HG03135 (cell line): ENCODE results near the gene GAA.

Experiments
- ATAC-seq: cut with Tn5 transposase; IDR thresholded peaks from one replicate; pipeline ENCODE4 v1.9.1; 2021; ENCODE audit warnings: mild to moderate bottlenecking, moderate library complexity; ENCODE audit not compliant: unreplicated experiment

GAA gene

DNA sequence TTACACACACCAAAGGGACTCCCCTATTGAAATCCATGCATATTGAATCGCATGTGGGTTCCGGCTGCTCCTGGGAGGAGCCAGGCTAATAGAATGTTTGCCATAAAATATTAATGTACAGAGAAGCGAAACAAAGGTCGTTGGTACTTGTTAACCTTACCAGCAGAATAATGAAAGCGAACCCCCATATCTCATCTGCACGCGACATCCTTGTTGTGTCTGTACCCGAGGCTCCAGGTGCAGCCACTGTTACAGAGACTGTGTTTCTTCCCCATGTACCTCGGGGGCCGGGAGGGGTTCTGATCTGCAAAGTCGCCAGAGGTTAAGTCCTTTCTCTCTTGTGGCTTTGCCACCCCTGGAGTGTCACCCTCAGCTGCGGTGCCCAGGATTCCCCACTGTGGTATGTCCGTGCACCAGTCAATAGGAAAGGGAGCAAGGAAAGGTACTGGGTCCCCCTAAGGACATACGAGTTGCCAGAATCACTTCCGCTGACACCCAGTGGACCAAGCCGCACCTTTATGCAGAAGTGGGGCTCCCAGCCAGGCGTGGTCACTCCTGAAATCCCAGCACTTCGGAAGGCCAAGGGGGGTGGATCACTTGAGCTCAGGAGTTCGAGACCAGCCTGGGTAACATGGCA is 2.2 kb downstream of the GAA start:
- no peak for ATAC-seq

DNA sequence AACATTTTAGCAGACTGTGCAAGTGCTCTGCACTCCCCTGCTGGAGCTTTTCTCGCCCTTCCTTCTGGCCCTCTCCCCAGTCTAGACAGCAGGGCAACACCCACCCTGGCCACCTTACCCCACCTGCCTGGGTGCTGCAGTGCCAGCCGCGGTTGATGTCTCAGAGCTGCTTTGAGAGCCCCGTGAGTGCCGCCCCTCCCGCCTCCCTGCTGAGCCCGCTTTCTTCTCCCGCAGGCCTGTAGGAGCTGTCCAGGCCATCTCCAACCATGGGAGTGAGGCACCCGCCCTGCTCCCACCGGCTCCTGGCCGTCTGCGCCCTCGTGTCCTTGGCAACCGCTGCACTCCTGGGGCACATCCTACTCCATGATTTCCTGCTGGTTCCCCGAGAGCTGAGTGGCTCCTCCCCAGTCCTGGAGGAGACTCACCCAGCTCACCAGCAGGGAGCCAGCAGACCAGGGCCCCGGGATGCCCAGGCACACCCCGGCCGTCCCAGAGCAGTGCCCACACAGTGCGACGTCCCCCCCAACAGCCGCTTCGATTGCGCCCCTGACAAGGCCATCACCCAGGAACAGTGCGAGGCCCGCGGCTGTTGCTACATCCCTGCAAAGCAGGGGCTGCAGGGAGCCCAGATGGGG is 3.1 kb downstream of the GAA start:
- no peak for ATAC-seq

DNA sequence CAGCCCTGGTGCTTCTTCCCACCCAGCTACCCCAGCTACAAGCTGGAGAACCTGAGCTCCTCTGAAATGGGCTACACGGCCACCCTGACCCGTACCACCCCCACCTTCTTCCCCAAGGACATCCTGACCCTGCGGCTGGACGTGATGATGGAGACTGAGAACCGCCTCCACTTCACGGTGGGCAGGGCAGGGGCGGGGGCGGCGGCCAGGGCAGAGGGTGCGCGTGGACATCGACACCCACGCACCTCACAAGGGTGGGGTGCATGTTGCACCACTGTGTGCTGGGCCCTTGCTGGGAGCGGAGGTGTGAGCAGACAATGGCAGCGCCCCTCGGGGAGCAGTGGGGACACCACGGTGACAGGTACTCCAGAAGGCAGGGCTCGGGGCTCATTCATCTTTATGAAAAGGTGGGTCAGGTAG is 3.6 kb downstream of the GAA start:
- no peak for ATAC-seq

DNA sequence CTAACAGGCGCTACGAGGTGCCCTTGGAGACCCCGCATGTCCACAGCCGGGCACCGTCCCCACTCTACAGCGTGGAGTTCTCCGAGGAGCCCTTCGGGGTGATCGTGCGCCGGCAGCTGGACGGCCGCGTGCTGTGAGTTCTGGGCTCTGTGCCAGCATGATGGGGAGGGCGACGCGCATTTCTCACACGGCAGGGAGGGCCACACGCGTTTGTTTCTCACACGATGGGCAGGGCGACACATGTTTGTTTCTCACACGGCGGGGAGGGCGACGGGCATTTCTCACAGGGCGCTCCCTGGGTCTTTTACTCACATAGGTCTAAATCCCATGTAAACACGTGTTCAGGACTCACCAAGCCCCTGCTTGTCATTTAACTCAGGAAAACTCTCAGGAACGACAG is 4.4 kb downstream of the GAA start:
- ATAC-seq = no peak

DNA sequence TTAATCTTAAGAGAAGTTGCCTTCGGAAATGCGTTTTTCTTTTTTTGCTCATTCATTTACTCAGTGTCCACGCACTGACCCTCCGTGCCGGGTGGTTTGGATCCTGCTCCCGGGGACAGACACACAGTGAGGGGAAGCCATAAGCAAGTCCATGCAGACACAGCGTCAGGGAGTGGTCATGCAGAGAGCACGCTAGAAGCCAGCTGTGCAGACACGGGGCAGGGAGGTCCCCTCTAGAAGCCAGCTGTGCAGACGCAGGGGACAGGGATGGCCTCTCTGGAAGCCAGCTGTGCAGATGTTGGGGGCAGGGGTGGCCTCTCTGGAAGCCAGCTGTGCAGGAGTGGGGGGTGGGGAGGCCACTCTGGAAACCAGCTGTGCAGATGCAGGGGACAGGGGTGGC is 4.8 kb downstream of the GAA start:
- ATAC-seq = no peak

DNA sequence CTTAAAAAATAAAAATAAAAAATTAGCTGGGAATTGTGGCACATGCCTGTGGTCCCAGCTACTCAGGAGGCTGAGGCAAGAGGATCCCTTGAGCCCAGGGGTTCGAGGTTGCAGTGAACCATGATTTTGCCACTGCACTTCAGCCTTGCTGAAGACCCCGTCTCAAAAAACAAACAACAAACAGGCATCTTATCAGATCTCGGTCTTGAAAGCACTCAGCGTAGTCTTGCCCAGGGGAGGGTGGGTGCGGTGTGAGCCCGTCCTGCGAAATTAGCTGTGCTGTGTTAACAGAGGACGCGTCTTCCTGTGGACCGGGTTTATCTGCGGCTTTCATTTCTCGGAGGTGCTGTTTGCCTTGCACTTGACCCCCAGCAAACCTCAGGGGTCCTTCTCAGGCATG is 5.4 kb downstream of the GAA start:
- no peak for ATAC-seq

DNA sequence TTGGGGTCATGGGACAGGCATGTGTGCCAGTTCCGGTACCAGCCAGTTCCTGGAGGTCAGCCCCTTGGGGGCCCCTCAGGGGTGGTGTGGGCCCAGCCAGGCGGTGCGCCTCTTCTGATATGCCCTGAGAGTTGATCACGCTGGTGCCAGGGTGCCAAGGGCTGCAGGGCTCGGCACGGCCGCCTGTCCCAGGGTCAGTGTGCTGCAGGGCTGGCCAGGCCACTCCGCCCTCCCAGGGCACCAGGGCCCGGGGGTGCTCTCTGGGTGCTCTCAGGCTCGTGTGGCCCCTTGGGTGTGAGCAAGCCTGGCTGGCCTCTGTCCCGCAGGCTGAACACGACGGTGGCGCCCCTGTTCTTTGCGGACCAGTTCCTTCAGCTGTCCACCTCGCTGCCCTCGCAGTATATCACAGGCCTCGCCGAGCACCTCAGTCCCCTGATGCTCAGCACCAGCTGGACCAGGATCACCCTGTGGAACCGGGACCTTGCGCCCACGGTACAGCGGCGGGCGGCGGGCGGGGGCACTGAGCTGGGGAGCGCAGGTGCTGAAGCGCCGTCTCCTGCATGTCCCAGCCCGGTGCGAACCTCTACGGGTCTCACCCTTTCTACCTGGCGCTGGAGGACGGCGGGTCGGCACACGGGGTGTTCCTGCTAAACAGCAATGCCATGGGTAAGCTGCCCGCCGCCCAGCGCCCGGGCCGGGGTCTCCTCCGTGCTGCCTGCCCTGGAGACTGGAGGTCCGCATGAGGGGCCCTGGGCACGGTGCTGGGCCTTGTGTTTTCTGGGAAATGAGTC is 6.0 kb downstream of the GAA start:
- no peak for ATAC-seq

DNA sequence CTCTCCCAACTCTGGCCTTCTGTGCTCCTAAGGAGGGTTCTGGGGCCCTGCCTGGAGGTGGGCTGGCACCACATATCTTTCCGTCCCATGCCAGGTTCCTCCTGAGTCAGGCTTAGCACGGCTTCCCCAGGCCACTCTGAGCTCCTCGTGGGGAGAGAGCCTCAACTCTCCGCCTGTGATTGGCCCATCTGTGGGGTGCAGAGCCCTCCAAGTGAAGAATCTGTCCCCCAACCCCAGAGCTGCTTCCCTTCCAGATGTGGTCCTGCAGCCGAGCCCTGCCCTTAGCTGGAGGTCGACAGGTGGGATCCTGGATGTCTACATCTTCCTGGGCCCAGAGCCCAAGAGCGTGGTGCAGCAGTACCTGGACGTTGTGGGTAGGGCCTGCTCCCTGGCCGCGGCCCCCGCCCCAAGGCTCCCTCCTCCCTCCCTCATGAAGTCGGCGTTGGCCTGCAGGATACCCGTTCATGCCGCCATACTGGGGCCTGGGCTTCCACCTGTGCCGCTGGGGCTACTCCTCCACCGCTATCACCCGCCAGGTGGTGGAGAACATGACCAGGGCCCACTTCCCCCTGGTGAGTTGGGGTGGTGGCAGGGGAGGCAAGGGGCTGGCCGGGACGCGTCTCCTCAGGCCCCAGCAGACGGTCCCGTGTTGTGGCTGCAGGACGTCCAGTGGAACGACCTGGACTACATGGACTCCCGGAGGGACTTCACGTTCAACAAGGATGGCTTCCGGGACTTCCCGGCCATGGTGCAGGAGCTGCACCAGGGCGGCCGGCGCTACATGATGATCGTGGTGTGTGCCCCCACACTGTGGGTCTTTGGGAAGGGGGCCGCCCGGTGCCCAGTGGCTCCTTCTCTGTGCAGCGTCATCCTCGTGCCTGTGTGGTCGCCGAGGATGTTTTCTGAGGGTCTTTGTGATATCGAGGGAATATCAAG is 6.9 kb downstream of the GAA start:
- ATAC-seq = no peak

DNA sequence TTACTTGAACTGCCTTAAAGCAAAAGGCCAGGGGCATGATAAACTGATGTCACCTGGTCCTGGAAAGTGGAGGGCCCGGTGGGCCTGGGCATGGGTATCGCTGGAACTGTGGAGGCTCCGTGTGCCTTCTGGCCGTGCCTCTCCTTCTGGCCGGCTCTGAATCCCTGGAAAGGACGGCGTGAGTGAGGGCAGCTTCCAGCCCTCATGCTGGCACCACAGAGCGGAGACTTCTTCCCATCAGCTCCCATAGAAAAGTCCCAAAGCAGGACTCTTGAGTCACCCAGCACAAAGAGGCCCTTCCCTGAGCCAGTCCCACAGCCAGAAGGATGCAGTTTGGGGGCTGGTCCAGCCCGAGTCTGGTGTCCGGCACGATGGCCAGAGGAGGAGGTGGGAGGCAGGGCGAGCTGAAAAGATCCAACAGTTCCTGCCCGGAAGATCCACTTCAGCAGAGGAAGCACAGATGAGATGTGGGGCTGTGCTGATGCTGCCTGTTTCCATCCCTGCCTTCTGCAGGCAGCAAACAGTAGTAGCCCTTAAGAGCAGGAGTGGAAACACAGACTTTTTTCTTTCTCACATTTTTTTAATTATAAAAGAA is 7.8 kb downstream of the GAA start:
- no peak for ATAC-seq

DNA sequence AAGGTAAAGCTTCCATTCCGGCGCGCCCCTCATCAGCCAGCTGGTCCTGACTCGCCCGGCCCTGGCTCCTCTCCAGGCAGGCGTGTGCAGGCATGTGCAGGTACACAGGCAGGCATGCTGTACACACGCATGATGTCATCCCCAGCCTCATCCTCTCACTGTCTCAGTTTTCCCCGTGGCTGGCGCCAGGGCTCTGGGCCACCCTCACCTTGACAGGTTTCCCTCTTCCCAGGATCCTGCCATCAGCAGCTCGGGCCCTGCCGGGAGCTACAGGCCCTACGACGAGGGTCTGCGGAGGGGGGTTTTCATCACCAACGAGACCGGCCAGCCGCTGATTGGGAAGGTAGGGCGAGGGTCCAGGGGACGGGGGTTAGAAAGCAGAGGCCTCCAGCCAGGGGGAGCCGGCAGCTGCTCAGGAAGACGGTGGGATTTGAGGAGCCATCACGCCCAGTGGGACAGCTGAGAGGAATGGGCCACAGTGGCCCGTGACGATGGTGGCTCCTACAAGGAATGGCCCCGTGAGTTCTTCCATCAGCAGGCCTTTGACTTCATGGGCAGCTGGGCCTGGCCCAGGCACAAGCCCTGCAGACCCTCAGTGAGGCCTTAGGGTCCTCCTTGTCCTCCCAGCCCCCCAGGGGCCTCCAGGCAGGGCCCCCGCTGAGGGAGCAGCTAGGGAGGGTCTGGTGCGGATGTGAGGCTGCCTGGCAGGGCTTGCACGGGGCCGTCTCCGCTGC is 8.5 kb downstream of the GAA start:
- ATAC-seq = no peak

DNA sequence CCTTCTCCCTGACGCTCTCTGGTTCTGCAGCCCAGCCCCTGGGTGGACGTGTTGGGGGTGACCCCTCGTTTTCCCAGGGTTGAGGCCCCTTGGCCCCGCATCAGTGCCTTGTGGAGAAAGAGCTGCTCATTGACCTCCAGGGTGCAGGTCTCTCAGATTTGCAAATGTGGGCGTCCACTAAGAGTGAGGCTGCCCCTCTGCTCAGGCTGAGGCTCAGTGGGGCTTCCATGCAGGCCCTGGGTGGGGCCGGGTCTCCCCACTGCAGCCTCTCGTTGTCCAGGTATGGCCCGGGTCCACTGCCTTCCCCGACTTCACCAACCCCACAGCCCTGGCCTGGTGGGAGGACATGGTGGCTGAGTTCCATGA is 9.0 kb downstream of the GAA start:
- ATAC-seq = no peak

DNA sequence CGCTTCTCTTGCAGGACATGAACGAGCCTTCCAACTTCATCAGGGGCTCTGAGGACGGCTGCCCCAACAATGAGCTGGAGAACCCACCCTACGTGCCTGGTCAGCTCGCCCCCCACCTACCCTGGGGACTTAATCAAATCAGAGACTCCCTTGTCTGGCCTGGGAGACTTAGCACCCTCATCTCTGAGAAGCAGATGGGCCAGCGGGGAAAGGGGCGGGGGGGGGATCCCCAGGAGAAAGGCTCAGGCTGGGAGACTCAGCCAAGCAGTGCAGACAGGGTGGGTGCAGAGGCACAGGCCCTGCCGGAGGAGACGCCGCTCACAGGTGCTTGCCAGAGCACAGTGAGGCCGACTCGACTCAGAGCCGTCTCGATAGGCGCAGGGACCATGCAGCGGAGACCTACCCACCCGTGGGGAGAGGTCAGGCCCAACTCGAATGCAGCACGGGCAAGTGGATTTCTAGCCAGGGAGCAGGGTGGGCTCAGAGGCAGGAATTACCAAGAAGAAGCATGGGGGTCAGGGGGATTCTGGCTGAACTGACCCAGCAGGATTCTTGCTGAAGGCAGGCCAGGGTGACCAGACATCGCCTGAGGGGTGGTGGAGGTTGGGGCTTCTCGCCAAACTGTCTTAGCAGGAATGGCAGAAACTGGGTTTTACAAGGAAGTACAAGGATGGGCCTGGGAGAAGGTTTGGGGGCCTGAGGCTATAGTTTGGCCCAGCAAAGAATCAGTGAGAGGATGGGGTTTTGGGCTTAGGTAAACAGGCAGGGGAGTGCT is 9.7 kb downstream of the GAA start:
- no peak for ATAC-seq

DNA sequence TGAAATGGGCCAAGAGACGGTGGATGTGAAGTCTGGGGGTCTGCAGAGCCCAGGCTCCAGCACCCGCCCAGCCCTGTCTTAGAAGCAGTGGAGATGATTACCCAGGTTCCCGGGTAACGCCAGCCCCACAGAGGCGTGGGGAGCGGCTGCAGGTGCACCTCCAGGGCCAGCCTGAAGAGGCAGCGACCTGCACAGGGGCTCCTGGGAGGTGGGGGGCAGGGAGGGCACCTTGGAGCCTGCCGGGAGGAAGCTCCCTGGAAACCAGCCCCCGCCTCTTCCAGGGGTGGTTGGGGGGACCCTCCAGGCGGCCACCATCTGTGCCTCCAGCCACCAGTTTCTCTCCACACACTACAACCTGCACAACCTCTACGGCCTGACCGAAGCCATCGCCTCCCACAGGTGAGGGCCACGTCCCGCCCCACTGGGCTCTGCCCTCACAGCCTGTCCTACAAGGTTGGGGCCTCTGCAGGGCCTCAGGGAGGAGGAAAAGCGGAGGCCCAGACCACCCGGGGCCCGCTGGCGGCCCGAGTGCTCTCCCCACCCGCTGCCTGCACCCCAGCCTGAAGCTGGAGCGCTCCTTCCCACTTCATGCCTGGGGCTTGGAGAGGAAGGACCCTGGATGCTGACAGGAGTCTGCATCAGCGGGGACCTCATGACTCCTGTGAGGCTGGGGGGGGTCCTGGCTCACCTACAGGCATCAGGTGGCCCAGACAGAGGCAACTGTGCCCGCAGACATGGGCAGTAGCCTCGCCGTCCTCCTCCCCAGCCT is 10.5 kb downstream of the GAA start:
- ATAC-seq = no peak

DNA sequence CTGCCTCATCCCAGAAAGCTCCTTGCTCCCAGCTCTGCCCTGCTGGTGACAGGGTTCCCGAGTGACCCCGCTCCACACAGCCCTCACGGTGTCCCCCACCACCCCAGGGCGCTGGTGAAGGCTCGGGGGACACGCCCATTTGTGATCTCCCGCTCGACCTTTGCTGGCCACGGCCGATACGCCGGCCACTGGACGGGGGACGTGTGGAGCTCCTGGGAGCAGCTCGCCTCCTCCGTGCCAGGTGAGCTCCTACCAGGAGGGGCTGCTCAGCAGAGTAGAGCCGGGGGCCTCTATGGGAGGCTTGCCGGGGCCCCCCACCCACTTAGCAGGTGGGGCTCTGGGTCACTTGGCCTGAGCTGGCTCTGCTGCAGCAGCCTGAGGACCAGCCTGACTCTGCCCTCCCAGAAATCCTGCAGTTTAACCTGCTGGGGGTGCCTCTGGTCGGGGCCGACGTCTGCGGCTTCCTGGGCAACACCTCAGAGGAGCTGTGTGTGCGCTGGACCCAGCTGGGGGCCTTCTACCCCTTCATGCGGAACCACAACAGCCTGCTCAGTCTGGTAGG is 11.2 kb downstream of the GAA start:
- no peak for ATAC-seq

DNA sequence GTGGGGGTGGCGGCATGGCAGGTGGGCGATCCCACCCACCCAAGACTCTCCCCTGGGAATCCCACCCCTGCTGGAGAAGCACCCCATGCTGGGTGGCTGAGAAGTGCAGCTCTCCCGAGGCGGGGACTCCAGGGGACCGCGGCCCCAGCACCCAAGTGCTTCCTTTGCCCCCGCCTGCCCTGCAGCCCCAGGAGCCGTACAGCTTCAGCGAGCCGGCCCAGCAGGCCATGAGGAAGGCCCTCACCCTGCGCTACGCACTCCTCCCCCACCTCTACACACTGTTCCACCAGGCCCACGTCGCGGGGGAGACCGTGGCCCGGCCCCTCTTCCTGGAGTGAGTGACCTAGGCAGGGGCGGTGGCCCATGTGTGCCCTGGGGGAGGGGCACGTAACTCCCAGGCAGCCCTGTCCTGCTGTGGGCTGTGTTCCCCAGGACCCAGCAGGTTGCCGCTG is 11.7 kb downstream of the GAA start:
- ATAC-seq = no peak

DNA sequence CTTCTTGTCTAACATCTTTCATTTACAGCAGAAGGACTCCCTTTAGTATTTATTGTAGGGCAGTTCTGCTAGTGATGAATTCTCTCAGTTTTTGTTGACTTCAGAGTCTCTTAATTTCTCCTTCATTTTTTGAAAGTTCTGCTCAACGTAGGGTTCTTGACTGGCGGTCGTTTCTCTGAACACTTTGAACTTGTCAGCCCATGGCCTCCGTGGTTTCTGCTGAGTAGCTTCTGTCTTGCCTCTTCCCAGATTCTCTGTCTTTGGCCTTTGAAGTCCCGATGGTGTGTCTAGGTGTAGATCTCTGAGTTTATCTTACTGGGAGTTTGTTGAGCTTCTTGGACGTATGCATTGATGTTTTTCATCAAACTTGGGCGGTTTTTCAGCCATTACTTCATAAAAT is 13.4 kb downstream of the GAA start:
- ATAC-seq = no peak

DNA sequence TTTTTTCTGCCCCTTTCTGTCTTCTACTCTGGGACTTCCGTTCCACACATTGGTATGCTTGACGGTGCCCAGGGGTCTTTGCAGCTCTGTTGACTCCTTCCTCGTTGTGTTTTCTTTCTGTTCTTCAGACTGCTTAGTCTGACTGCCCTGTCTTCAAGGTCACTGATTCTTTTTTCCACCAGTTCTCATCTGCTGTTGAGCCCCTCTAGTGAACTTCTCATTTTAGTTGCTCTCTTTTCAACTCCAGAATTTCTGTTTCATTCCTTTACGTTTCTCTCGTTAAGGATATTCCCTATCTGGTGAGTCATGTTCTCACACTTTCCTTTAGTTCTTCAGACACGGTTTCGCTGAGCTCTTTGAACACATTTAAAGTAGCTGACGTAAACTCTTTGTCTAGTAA is 13.8 kb downstream of the GAA start:
- ATAC-seq = no peak

DNA sequence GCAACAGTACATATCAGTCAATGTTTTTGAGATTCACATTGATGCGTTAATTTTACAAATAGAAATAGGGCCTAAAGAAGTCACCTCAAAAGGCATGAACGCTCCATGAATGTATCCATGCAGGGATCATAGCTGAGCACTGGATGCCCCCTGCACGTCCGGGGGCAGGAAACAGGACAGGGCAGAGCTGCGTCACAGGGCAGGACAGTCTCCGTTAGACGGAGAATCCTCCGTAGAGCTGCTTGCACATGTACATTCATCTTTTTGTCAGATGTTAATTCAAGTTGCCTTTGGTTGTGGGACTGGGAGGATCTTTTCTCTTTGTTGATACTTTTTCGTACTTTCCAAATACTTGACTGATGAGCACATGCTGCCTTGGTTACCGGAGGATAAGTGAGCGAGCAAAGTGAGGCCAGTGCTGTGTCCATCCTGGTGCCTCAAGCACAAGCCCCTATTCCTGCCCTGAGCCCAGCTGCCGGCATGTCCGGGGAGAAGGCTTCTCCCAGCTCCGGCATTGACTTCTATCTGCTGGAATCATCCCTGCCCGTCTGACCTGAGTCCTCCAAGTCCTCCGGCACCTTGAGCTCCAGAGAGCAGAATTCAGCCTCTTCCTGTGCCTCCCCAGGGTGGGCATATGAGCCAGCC is 15.0 kb downstream of the GAA start:
- ATAC-seq = no peak
